HG03354 (cell line): ENCODE results near the gene SGTA.

Source experiments
- ATAC-seq: cut with Tn5 transposase; IDR thresholded peaks from one replicate; pipeline ENCODE4 v1.9.1; 2021; ENCODE audit warnings: mild to moderate bottlenecking; ENCODE audit not compliant: unreplicated experiment, poor library complexity, severe bottlenecking

SGTA gene

GRCh38 chr19:2774953-2775555, 8.0 kb downstream of the SGTA start:
- no peak for ATAC-seq

- ATAC-seq = no peak
These were observed 8.9 kb downstream of the SGTA start for GRCh38 chr19:2774083-2774679.

- ATAC-seq = no peak
These were observed 11.0 kb downstream of the SGTA start for GRCh38 chr19:2771786-2772674.

- no peak for ATAC-seq
These were observed 12.7 kb downstream of the SGTA start for GRCh38 chr19:2770055-2771013.

GRCh38 chr19:2769218-2769617, 13.9 kb downstream of the SGTA start:
- ATAC-seq = no peak

GRCh38 chr19:2768365-2769132, 14.5 kb downstream of the SGTA start:
- no peak for ATAC-seq

- no peak for ATAC-seq
These were observed 15.4 kb downstream of the SGTA start for GRCh38 chr19:2767688-2768087.

GRCh38 chr19:2766594-2767372, 16.3 kb downstream of the SGTA start:
- ATAC-seq = no peak

GRCh38 chr19:2765376-2765775, 17.7 kb downstream of the SGTA start:
- ATAC-seq = no peak

- no peak for ATAC-seq
These were observed 18.1 kb downstream of the SGTA start for GRCh38 chr19:2764945-2765344.

- ATAC-seq = no peak
These were observed 19.4 kb downstream of the SGTA start for GRCh38 chr19:2763687-2764086.

- no peak for ATAC-seq
These were observed 20.1 kb downstream of the SGTA start for GRCh38 chr19:2762783-2763496.

- ATAC-seq = no peak
These were observed 20.9 kb downstream of the SGTA start for GRCh38 chr19:2761876-2762782.

GRCh38 chr19:2761309-2761677, 21.8 kb downstream of the SGTA start:
- ATAC-seq = no peak

GRCh38 chr19:2759965-2760364, 23.1 kb downstream of the SGTA start:
- no peak for ATAC-seq

GRCh38 chr19:2759362-2759761, 23.7 kb downstream of the SGTA start:
- ATAC-seq = no peak
